ENCODE measurements around the gene TMEM54.

DNA sequence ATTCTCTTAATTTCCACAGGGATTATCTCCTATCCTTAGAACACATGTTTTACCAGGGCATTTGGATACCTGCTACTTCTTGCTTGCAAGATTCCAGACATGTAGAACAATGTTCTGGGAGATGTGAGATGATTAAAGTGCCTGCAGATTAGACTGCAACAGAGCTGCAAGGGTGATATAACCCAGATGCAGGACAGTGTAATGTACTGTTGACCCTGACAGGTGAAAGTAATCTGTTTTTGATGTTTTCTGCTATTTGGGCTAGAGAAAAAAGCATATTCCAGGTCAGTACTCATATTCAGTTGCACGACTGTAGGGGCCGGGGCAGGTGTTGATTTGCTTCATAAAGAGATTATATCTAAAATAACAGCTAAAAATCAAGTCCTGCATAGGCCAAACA is 27.1 kb upstream of the TMEM54 start:
- TF ChIP-seq, protein P1, sequence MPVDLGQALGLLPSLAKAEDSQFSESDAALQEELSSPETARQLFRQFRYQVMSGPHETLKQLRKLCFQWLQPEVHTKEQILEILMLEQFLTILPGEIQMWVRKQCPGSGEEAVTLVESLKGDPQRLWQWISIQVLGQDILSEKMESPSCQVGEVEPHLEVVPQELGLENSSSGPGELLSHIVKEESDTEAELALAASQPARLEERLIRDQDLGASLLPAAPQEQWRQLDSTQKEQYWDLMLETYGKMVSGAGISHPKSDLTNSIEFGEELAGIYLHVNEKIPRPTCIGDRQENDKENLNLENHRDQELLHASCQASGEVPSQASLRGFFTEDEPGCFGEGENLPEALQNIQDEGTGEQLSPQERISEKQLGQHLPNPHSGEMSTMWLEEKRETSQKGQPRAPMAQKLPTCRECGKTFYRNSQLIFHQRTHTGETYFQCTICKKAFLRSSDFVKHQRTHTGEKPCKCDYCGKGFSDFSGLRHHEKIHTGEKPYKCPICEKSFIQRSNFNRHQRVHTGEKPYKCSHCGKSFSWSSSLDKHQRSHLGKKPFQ (tag by site-specific recombination; IDR thresholded peaks at IDR 0.05) = no peak
- TF ChIP-seq, protein P2, sequence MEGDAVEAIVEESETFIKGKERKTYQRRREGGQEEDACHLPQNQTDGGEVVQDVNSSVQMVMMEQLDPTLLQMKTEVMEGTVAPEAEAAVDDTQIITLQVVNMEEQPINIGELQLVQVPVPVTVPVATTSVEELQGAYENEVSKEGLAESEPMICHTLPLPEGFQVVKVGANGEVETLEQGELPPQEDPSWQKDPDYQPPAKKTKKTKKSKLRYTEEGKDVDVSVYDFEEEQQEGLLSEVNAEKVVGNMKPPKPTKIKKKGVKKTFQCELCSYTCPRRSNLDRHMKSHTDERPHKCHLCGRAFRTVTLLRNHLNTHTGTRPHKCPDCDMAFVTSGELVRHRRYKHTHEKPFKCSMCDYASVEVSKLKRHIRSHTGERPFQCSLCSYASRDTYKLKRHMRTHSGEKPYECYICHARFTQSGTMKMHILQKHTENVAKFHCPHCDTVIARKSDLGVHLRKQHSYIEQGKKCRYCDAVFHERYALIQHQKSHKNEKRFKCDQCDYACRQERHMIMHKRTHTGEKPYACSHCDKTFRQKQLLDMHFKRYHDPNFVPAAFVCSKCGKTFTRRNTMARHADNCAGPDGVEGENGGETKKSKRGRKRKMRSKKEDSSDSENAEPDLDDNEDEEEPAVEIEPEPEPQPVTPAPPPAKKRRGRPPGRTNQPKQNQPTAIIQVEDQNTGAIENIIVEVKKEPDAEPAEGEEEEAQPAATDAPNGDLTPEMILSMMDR (tag by site-specific recombination; IDR thresholded peaks at IDR 0.05) = no peak
- TF ChIP-seq, protein P3, sequence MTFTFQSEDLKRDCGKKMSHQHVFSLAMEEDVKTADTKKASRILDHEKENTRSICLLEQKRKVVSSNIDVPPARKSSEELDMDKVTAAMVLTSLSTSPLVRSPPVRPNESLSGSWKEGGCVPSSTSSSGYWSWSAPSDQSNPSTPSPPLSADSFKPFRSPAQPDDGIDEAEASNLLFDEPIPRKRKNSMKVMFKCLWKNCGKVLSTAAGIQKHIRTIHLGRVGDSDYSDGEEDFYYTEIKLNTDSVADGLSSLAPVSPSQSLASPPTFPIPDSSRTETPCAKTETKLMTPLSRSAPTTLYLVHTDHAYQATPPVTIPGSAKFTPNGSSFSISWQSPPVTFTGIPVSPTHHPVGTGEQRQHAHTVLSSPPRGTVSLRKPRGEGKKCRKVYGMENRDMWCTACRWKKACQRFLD (tag by site-specific recombination; IDR thresholded peaks at IDR 0.05) = no peak
- TF ChIP-seq ZFP41 (tag by site-specific recombination; IDR thresholded peaks at IDR 0.05; ENCODE audit: borderline replicate concordance) = no peak

All from HEK293 (cell line).